ENCODE results near the gene GABRB2. TPM values are rescaled to one million over a fixed set of nuclear protein-coding genes. Genes with fewer than 3 reads are reported as not detected.

The GABRB2 gene
- total RNA-seq, 1 experiment from 2014 or later, result not detected

DNA sequence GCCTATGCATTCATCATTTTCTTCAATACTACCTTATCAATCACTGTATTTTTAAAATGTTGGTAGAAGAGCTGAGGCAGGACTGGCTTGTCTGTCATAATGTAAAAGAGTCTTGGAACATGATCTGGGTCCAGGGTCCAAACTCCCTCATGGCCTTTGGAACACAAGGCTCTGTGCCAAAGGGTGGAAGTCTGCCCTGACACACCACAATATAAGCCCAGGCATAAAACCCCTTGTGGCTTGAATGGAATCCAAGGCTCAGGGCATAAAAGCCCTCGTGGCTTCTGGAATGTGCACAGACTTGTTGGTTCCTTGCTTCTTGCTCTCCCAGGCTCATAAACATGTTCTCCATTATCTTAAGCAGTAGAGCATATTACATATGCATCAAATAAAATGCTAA lies 48.0 kb downstream of the GABRB2 start:
- H3K36me3 ChIP-seq (ENCODE audit: control insufficient read depth, insufficient read depth, low read length), result no peaks in the 10 kb centered on the region
- no peak for DNase-seq
- BruUV-seq (replicated peaks), result no TSS peak
- ChIA-PET POLR2A (no interaction called here), CTCF (no interaction called here)
- no peaks in the 10 kb centered on the region for H3K4me1 ChIP-seq
- H3K27me3 ChIP-seq (replicated peaks; ENCODE audit: control insufficient read depth, insufficient read depth, low read length), result no peaks in the 10 kb centered on the region
- TF ChIP-seq CTCF (IDR thresholded peaks at IDR 0.05; ENCODE audit: insufficient read depth in 1 of 2, low read depth in 1 of 2, low read length in 1 of 2, severe bottlenecking in 1 of 2, unreplicated experiment in 1 of 2), result no peak
- Mint-ChIP-seq H3K4me1 (ENCODE audit: low read depth, unreplicated experiment) (no peaks in the 10 kb centered on the region), H3K36me3 (ENCODE audit: insufficient read depth, unreplicated experiment) (no peaks in the 10 kb centered on the region), H3K9me3 (ENCODE audit: unreplicated experiment) (peaks cover 10% of the 10 kb centered on the region), H3K27me3 (ENCODE audit: insufficient read depth, unreplicated experiment) (no peaks in the 10 kb centered on the region), H3K27ac (ENCODE audit: unreplicated experiment) (no peak overlapping the region), H3K4me3 (ENCODE audit: unreplicated experiment) (no peak overlapping the region)
- no peaks in the 10 kb centered on the region for H3K9me3 ChIP-seq
- intact Hi-C loops (cut with micrococcal nuclease; ENCODE audit: unreplicated experiment), result no loop called here
- no peak overlapping the region for H3K4me3 ChIP-seq (ENCODE audit: low read depth, low read length)

DNA sequence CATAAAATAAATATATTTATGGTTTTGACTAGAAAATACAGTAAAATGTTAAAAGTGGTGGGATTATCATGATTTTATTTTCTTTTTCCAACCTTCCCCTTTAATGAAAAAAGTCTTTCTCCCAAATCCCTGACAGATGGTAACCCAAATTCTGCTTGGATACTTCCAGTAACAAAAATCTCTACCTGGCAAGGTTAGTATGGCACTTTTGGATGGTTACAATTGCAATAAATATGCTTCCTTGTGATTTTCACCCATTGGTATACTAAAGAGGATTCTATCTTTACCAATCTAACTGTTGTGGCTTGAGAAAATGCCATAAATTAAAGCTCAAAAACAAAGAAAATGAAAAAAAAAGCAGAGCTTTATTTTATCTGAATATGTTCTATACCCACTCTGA lies 62.8 kb downstream of the GABRB2 start:
- ChIA-PET POLR2A (no interaction called here), CTCF (no interaction called here)
- H3K36me3 Mint-ChIP-seq (ENCODE audit: insufficient read depth, unreplicated experiment), result no peaks in the 10 kb centered on the region
- Histone ChIP-seq H3K9me3 (no peaks in the 10 kb centered on the region), H3K4me3 (ENCODE audit: low read depth, low read length) (no peak overlapping the region), H3K4me1 (no peaks in the 10 kb centered on the region), H3K27me3 (replicated peaks; ENCODE audit: control insufficient read depth, insufficient read depth, low read length) (no peaks in the 10 kb centered on the region), H3K36me3 (ENCODE audit: control insufficient read depth, insufficient read depth, low read length) (no peaks in the 10 kb centered on the region)
- H3K4me1 Mint-ChIP-seq (ENCODE audit: low read depth, unreplicated experiment), result no peaks in the 10 kb centered on the region
- no TSS peak for BruUV-seq (replicated peaks)
- no peak overlapping the region for H3K27ac Mint-ChIP-seq (ENCODE audit: unreplicated experiment)
- no peaks in the 10 kb centered on the region for H3K27me3 Mint-ChIP-seq (ENCODE audit: insufficient read depth, unreplicated experiment)
- H3K4me3 Mint-ChIP-seq (ENCODE audit: unreplicated experiment), result no peak overlapping the region
- no peak for TF ChIP-seq CTCF (IDR thresholded peaks at IDR 0.05; ENCODE audit: insufficient read depth in 1 of 2, low read depth in 1 of 2, low read length in 1 of 2, severe bottlenecking in 1 of 2, unreplicated experiment in 1 of 2)
- H3K9me3 Mint-ChIP-seq (ENCODE audit: unreplicated experiment), result no peaks in the 10 kb centered on the region
- intact Hi-C loops (cut with micrococcal nuclease; ENCODE audit: unreplicated experiment), result no loop called here
- no peak for DNase-seq

- TF ChIP-seq CTCF (IDR thresholded peaks at IDR 0.05; ENCODE audit: insufficient read depth in 1 of 2, low read depth in 1 of 2, low read length in 1 of 2, severe bottlenecking in 1 of 2, unreplicated experiment in 1 of 2), result no peak
- no peaks in the 10 kb centered on the region for H3K36me3 Mint-ChIP-seq (ENCODE audit: insufficient read depth, unreplicated experiment)
- no TSS peak for BruUV-seq (replicated peaks)
- intact Hi-C loops (cut with micrococcal nuclease; ENCODE audit: unreplicated experiment), result no loop called here
- Histone ChIP-seq H3K36me3 (ENCODE audit: control insufficient read depth, insufficient read depth, low read length) (no peaks in the 10 kb centered on the region), H3K4me3 (ENCODE audit: low read depth, low read length) (no peak overlapping the region), H3K27me3 (replicated peaks; ENCODE audit: control insufficient read depth, insufficient read depth, low read length) (no peaks in the 10 kb centered on the region), H3K9me3 (no peaks in the 10 kb centered on the region), H3K4me1 (no peaks in the 10 kb centered on the region)
- H3K4me1 Mint-ChIP-seq (ENCODE audit: low read depth, unreplicated experiment), result no peaks in the 10 kb centered on the region
- H3K4me3 Mint-ChIP-seq (ENCODE audit: unreplicated experiment), result no peak overlapping the region
- no peaks in the 10 kb centered on the region for H3K9me3 Mint-ChIP-seq (ENCODE audit: unreplicated experiment)
- H3K27me3 Mint-ChIP-seq (ENCODE audit: insufficient read depth, unreplicated experiment), result no peaks in the 10 kb centered on the region
- no peak for DNase-seq
- no peak overlapping the region for H3K27ac Mint-ChIP-seq (ENCODE audit: unreplicated experiment)
- CTCF ChIA-PET, result no interaction called here
- POLR2A ChIA-PET, result no interaction called here
Measured at GRCh38 chr5:161481922-161482321, 64.6 kb downstream of the GABRB2 start.

Measured in Caco-2 (cell line).